ENCODE results near the gene DDX42. TPM values are rescaled to one million over a fixed set of nuclear protein-coding genes. Genes with fewer than 3 reads are reported as not detected.
"Not testable (repeated sequence)": the region's sequence is repeated elsewhere in the genome, so short reads cannot be mapped to it uniquely, and the experiment has no call there.

DDX42 gene
- polyA plus RNA-seq, 4 donors, result 155 to 200 (median 186) TPM

GRCh38 chr17:63866625-63867024 lies 92.7 kb downstream of the DDX42 start:
- not testable (repeated sequence) for DNase-seq (ENCODE audit: low read depth in 4 of 4, low spot score in 3 of 4)

Other genes starting within 250 kb of the DDX42 start
- 100 to 1,000 TPM in 3 of 4 donors, 10 to 100 TPM in 1; 68.7 to 120 (median 110) TPM for gene DCAF7, start 223.7 kb upstream of the DDX42 start, polyA plus RNA-seq (ENCODE audit: insufficient read length in 4 of 4)
- 10 to 100 TPM; 13.6 to 28.2 (median 25.7) TPM for gene TACO1, start 173.3 kb upstream of the DDX42 start, polyA plus RNA-seq (ENCODE audit: insufficient read length in 4 of 4)
- gene MAP3K3, start 151.8 kb upstream of the DDX42 start, polyA plus RNA-seq (ENCODE audit: insufficient read length in 4 of 4), result 10 to 100 TPM; 27.5 to 40.8 (median 30.4) TPM
- gene LIMD2, start 74.0 kb upstream of the DDX42 start, polyA plus RNA-seq (ENCODE audit: insufficient read length in 4 of 4), result 10 to 100 TPM; 20.0 to 37.0 (median 23.2) TPM
- 10 to 100 TPM; 36.6 to 73.5 (median 44.7) TPM for gene STRADA, start 32.4 kb upstream of the DDX42 start, polyA plus RNA-seq (ENCODE audit: insufficient read length in 4 of 4)
- 100 to 1,000 TPM in 2 of 4 donors, 10 to 100 TPM in 2; 60.3 to 120 (median 105) TPM for gene CCDC47, start 573 bp upstream of the DDX42 start, polyA plus RNA-seq (ENCODE audit: insufficient read length in 4 of 4)
- gene PSMC5, start 53.3 kb downstream of the DDX42 start, polyA plus RNA-seq (ENCODE audit: insufficient read length in 4 of 4), result 100 to 1,000 TPM; 122 to 197 (median 173) TPM
- gene FTSJ3, start 53.5 kb downstream of the DDX42 start, polyA plus RNA-seq (ENCODE audit: insufficient read length in 4 of 4), result 10 to 100 TPM; 40.5 to 83.2 (median 59.9) TPM
- 10 to 100 TPM; 42.7 to 61.0 (median 55.5) TPM for gene SMARCD2, start 68.5 kb downstream of the DDX42 start, polyA plus RNA-seq (ENCODE audit: insufficient read length in 4 of 4)
- under 1 TPM in 2 of 4 donors, not detected in 2; 0.17 to 0.90 TPM for gene CSH2, start 99.5 kb downstream of the DDX42 start, polyA plus RNA-seq (ENCODE audit: insufficient read length in 4 of 4)
- gene GH2, start 107.8 kb downstream of the DDX42 start, polyA plus RNA-seq (ENCODE audit: insufficient read length in 4 of 4), result not detected
- gene CSH1, start 122.4 kb downstream of the DDX42 start, polyA plus RNA-seq (ENCODE audit: insufficient read length in 4 of 4), result 1 to 10 TPM in 1 of 4 donors, not detected in 3; 2.7 TPM
- gene CSHL1, start 137.1 kb downstream of the DDX42 start, polyA plus RNA-seq (ENCODE audit: insufficient read length in 4 of 4), result not detected
- not detected for gene GH1, start 144.7 kb downstream of the DDX42 start, polyA plus RNA-seq (ENCODE audit: insufficient read length in 4 of 4)
- 1 to 10 TPM; 1.2 to 3.5 (median 2.7) TPM for gene CD79B, start 158.2 kb downstream of the DDX42 start, polyA plus RNA-seq (ENCODE audit: insufficient read length in 4 of 4)
- gene SCN4A, start 198.7 kb downstream of the DDX42 start, polyA plus RNA-seq (ENCODE audit: insufficient read length in 4 of 4), result 1 to 10 TPM in 2 of 4 donors, under 1 TPM in 2; 0.67 to 1.5 (median 1.1) TPM
- gene PRR29, start 224.2 kb downstream of the DDX42 start, polyA plus RNA-seq (ENCODE audit: insufficient read length in 4 of 4), result 1 to 10 TPM; 1.2 to 3.9 (median 3.1) TPM
- 10 to 100 TPM; 21.7 to 27.7 (median 26.7) TPM for gene ICAM2, start 246.5 kb downstream of the DDX42 start, polyA plus RNA-seq (ENCODE audit: insufficient read length in 4 of 4)

All from left renal pelvis (tissue), 4 donors.